Smooth muscle cell of the brain vasculature (primary cell): Measurements from ENCODE around the gene TP63.

Experiments used
- DNase-seq: peaks from one replicate; pipeline ENCODE4 v3.0.0-alpha.2; 2012; ENCODE audit warnings: low read depth, low spot score

Gene TP63

GRCh38 chr3:189776149-189776824 lies 145.1 kb downstream of the TP63 start:
- DNase-seq = no peak

GRCh38 chr3:189778340-189778950 lies 147.3 kb downstream of the TP63 start:
- no peak for DNase-seq

- DNase-seq = no peak
Observed at GRCh38 chr3:189779166-189779565, 148.0 kb downstream of the TP63 start.

GRCh38 chr3:189780546-189781270 lies 149.5 kb downstream of the TP63 start:
- no peak for DNase-seq

- DNase-seq = no peak
Observed at GRCh38 chr3:189781415-189781814, 150.2 kb downstream of the TP63 start.

- DNase-seq = no peak
Observed at GRCh38 chr3:189786479-189787064, 155.4 kb downstream of the TP63 start.

- no peak for DNase-seq
Observed at GRCh38 chr3:189787191-189787590, 156.0 kb downstream of the TP63 start.

- no peak for DNase-seq
Observed at GRCh38 chr3:189787632-189788031, 156.4 kb downstream of the TP63 start.

GRCh38 chr3:189789432-189789831 lies 158.2 kb downstream of the TP63 start:
- no peak for DNase-seq

GRCh38 chr3:189790658-189791057 lies 159.5 kb downstream of the TP63 start:
- no peak for DNase-seq

GRCh38 chr3:189792046-189792929 lies 161.1 kb downstream of the TP63 start:
- DNase-seq = no peak

- no peak for DNase-seq
Observed at GRCh38 chr3:189794518-189794917, 163.3 kb downstream of the TP63 start.

- no peak for DNase-seq
Observed at GRCh38 chr3:189797103-189797750, 166.0 kb downstream of the TP63 start.

- DNase-seq = no peak
Observed at GRCh38 chr3:189799366-189799765, 168.2 kb downstream of the TP63 start.

GRCh38 chr3:189800436-189800835 lies 169.2 kb downstream of the TP63 start:
- DNase-seq = no peak

- DNase-seq = no peak
Observed at GRCh38 chr3:189803254-189803653, 172.1 kb downstream of the TP63 start.

- no peak for DNase-seq
Observed at GRCh38 chr3:189805375-189806067, 174.3 kb downstream of the TP63 start.

GRCh38 chr3:189806171-189806951 lies 175.2 kb downstream of the TP63 start:
- DNase-seq = no peak

- DNase-seq = no peak
Observed at GRCh38 chr3:189808246-189809007, 177.2 kb downstream of the TP63 start.
